HG03066 (cell line): Measurements from ENCODE around the gene KRTAP10-6.
"Not testable (repeated sequence)": the region's sequence is repeated elsewhere in the genome, so short reads cannot be mapped to it uniquely, and the experiment has no call there.

Source experiments
- ATAC-seq: cut with Tn5 transposase; IDR thresholded peaks from one replicate; pipeline ENCODE4 v1.9.1; 2021; ENCODE audit warnings: low read depth; ENCODE audit not compliant: unreplicated experiment

KRTAP10-6 gene

DNA sequence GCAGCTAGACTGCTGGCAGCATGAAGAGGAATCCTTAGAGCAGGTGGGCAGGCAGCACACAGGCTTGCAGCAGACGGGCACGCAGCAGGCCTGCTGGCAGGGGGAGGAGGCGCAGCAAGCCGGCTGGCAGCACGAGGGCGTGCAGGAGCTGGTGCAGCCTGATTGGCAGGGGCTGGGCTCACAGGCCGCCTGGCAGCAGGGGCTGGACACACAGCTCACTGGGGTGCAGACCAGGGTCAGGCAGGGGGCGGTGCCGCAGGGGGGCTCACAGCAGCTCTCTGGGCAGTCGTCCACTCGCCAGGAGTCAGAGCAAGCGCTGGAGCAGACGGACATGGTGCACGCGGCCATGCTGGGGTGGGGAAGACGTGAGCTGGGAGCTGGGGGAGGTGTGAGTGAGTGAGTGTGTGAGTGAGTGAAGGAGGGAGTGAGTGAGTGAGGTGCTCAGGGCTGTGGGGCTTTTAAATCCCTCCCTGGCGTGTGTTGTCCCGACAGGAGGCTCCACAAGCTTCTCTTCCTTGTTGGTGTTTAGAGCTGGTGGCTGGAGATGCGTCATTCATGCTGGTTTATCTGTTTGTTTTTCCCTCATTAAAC lies 12.0 kb downstream of the KRTAP10-6 start, which contains the start of gene KRTAP10-5:
Gene KRTAP10-5, minus strand, starts transcription at position 374 of the 591 bp plus-strand sequence. Its CDS starts 26 bp downstream, at position 348.
- ATAC-seq: not testable (repeated sequence)

DNA sequence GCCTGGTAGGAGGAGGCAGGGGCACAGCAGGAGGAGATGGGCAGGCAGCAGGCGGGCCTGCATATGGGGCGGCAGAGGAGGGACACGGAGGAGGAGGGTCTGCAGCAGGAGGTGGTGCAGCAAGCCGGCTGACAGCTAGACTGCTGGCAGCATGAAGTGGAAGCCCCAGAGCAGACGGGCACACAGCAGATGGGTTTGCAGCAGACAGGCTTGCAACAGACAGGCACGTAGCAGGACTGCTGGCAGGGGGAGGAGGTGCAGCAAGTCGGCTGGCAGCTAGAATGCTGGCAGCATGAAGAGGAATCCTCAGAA lies 12.5 kb downstream of the KRTAP10-6 start:
- no peak for ATAC-seq

DNA sequence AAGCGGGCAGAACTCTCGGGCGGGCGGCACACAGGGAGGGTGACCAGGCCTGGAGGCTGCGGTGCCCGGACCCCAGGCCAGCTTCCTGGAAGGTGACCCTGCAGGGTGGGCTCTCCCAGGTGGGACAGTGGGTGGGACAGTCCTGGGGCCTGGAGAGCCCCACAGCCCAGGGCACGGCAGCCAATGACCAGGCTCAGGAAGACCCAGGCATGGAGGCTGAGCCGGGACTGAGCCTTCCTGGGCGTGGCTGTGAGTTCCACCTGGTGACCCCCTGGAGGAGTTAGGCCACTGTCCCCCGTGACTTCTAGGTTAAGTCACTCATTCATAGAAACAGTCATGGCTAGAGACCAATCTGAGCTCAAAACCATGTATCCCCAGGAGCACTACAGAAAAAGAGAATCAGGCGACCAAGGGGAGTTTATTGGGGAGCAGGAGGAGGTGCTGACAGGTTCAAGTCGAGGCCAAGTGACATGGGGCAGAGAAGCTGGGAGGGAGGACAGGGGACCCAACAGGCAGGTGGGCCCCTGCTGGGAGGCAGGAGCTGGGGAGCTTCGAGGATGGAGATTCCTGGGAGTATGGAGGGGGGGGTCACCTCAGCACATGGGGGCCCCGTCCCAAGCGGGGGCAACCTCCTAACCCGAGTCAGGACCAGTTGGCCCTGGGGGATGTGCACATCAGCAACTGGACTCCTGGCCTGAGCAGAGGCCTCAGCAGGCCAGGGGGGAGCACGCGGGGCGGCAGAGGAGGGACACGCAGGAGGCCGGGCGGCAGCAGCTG lies 13.1 kb downstream of the KRTAP10-6 start:
- ATAC-seq: no peak

DNA sequence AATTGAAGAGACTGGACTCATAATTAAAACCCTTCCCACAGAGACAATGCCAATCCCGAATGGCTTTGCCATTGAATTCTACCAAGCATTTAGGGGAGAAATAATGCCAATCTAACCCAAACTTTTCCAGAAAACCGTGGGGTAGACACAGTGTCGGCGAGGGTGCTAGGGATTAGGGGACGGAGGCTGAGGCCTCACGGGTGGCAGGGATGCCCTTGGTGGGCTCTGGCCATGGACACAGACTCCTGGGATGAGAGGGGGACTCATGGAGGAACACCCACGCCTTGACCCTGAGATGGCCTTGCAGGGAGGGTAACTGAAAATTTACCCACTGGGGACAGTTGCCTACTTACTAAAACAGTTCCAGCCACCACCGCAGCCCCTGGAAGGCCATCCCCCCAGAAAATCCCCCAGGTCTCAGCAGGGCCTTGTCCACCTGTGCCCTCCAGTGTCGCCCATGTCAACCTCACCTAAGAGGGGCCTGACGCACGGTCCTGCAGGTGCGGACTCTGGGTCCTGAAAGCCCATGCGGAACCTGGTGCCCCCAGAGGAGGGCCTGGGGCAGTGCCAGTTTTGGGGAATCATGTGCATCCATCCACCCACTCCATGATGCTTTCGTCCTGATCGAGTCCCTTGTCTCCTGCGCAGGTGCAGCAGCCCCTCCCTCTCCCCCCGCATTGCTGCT lies 13.8 kb downstream of the KRTAP10-6 start:
- no peak for ATAC-seq

DNA sequence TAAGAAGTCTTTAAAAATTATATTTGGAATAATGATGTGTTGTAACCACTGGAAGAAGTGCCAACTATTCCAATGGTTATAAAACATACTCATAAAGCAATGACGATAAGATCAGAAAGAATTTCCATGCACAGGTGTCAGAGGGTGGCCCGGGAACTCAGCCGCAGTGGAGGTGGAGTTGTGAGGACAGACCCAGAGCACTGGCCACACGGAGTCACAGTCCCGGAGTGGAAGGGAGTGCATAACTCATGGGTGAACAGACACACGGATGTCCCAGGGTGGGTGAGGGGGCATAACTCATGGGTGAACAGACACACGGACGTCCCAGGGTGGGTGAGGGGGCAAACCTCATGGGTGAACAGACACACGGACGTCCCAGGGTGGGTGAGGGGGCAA lies 16.3 kb downstream of the KRTAP10-6 start:
- ATAC-seq: no peak

DNA sequence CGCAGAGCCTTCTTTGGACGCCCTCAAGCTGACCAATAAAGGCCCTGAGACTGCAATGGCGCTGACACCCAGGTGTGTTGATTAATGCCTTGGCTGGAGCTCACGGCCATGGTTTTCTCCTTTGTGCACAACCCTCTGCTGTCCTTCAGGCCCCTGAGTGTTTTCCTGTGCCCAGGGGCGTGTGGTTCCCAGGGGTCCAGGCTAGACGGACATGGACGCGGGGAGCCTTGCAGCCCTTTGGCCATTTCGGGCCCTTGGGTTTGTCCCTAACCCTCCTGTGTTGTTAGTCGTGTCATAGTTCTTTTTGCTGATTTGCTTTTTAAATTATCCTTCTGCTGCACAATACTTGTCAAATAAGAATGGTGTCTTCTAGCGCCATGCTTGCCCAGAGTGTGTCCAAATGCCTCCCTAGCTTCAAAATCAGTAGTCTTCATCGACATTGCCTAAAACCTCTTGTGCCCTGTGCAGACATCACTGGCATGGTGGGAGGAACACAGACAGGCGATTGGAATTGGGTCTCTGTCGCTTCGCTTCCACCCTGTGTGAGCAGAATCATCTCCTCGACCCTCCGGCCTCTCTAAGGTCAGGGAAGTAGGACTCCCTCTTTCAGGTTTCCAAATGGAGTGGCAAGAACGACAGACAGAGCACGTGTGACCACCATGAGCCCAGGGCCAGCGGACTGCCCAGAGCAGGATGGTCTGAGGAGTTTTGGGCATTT lies 16.8 kb downstream of the KRTAP10-6 start:
- no peak for ATAC-seq

DNA sequence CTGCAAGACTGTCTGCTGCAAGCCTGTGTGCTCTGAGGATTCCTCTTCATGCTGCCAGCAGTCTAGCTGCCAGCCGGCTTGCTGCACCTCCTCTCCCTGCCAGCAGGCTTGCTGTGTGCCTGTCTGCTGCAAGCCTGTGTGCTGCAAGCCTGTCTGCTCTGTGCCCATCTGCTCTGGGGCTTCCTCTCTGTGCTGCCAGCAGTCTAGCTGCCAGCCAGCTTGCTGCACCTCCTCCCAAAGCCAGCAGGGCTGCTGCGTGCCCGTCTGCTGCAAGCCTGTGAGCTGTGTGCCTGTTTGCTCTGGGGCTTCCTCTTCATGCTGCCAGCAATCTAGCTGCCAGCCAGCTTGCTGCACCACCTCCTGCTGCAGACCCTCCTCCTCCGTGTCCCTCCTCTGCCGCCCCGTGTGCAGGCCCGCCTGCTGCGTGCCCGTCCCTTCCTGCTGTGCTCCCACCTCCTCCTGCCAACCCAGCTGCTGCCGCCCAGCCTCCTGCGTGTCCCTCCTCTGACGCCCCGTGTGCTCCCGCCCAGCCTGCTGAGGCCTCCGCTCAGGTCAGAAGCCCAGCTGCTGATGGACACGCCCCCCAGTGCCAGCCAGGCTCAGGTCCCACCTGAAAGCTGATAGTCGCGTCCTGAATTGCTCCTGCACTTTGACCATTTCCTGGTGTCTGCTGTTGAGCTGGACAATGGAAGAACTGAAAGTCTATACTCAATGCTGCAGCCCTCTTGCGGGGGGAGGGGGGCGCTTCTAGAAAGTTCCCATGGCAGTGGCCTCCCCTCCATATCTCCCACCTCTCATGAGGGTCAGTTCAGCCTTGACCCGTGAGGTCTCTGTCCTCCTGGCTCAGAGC lies 17.6 kb downstream of the KRTAP10-6 start:
- no peak for ATAC-seq

DNA sequence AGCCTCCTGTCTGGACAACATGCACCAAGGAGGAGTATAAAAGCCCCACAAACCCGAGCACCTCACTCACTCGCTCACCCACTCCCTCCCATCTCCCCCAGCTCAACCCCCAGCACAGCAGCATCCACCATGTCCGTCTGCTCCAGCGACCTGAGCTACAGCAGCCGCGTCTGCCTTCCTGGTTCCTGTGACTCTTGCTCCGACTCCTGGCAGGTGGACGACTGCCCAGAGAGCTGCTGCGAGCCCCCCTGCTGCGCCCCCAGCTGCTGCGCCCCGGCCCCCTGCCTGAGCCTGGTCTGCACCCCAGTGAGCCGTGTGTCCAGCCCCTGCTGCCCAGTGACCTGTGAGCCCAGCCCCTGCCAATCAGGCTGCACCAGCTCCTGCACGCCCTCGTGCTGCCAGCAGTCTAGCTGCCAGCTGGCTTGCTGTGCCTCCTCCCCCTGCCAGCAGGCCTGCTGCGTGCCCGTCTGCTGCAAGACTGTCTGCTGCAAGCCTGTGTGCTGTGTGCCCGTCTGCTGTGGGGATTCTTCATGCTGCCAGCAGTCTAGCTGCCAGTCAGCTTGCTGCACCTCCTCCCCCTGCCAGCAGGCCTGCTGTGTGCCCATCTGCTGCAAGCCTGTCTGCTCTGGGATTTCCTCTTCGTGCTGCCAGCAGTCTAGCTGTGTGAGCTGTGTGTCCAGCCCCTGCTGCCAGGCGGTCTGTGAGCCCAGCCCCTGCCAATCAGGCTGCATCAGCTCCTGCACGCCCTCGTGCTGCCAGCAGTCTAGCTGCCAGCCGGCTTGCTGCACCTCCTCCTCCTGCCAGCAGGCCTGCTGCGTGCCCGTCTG lies 18.5 kb downstream of the KRTAP10-6 start, which contains the start of gene KRTAP10-4:
Gene KRTAP10-4, plus strand, starts transcription at position 100 of the 827 bp plus-strand sequence. Its CDS starts 30 bp downstream, at position 130.
- ATAC-seq: not testable (repeated sequence)

DNA sequence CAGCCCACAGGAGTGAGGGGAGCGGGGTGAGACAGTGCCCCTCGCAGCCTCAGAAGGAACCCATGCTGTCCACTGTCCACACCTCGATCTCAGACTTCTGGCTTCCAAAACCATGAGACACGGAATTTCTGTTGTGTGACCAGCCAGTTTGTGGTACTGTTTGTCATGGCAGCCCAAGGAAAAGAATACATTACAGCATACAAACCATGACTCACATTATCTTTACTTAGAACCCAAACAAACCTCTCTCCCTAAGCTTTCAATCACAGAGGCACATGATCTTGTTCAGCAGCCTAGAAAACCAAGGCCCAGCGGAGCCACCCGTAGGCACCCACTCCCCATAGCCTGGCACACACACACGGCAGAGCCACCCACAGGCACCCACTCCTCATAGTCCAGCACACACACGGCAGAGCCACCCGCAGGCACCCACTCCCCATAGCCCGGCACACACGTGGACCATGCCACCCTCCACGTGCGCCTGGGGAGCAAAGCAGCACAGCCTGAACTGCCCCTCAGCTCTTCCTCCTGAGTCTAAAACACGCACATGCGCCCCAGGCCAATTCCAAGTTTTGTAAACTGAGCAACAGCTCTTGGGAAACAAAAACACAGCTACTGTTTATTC lies 19.2 kb downstream of the KRTAP10-6 start:
- ATAC-seq: no peak

DNA sequence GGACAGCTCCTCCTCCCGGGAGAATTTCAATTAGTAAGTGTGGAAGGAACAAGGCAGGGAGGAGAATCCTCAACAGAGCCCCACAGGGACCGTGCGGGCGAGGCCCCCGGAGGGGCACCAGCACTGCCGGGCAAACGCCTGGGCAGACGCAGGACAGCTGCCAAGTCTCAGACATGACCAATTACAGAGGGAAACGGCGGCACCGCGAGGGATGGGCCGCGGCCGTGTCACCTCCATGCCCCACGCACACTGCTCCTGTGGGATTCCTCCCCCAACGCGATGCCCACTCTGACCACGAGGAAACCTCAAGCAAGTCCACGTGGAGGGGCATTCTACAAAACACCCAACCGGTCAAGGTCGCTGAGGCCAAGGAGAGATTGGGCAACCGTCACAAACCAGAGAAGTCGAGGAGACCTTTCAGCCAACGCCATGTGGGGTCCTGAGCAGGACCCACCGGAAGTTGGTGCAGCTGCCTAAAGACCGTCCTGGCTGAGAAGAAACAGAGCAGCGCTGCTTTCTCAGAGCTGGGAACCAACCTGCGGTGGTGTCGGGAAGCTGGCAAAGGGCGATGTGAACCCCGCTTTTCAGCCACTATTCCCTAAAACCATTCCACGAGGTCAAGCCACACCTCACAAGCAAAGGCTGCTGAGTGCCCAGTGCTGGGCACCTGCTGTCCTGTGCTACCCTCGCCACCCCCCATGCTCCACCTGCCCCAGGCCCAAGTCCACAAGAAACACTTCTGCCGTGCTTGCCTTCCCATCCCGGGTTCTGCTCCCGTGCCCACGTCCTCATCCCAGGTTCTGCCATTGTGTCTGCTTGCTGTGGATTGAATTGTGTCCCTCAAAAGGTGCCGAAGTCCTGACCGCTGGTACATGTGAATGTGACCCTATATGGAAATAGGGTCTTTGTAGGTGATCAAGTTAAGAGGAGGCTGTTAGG lies 20.2 kb downstream of the KRTAP10-6 start:
- no peak for ATAC-seq

DNA sequence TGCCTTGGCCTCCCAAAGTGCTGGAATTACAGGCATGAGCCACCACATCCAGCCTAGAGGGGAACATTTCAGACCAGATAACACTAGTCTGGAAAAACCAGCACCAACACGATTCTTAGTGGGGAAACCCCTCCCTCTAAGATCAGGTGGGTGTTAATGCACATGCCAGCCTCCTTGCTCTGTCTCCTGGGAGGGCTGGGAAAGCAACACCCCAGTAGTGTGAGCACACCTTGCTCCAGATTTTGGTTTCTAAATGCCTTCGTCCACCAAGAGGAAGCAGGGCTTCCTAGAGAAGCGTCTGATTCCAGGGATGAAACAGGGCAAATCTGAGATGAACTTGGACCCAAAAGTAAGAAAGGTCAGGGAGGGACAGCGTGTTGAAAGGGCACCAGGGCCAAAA lies 21.0 kb downstream of the KRTAP10-6 start:
- no peak for ATAC-seq

DNA sequence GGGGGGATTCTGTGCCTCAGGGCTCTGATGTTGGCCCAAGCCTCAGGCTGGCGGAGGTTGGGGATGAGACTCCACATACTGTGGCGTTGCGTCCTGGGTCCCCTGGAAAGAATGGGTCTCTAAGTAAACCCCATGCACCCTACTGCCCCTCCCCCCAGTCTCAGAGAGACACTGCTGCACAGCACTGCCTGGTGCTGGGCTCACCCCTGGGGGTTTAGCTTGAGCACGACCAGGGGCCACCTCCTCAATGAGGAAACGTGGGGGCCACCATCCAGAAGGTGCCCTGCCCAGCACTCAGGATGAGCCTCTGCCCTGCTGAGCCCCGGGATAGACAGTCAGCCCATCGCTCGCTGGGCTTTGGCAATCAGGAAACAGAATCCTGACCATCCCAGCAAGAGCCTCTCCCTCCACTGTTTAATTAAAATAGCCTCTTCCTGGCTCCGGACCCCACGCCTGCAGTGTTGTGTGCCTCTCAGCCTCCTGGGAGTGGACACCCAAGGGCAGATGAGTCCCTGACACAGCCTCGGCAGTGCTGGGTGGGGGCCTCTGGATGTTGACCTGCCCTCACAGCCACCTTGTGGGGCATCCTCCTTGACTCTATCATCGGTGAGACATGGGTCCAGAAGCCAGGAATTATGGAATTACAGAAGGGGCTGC lies 22.3 kb downstream of the KRTAP10-6 start:
- ATAC-seq: no peak

DNA sequence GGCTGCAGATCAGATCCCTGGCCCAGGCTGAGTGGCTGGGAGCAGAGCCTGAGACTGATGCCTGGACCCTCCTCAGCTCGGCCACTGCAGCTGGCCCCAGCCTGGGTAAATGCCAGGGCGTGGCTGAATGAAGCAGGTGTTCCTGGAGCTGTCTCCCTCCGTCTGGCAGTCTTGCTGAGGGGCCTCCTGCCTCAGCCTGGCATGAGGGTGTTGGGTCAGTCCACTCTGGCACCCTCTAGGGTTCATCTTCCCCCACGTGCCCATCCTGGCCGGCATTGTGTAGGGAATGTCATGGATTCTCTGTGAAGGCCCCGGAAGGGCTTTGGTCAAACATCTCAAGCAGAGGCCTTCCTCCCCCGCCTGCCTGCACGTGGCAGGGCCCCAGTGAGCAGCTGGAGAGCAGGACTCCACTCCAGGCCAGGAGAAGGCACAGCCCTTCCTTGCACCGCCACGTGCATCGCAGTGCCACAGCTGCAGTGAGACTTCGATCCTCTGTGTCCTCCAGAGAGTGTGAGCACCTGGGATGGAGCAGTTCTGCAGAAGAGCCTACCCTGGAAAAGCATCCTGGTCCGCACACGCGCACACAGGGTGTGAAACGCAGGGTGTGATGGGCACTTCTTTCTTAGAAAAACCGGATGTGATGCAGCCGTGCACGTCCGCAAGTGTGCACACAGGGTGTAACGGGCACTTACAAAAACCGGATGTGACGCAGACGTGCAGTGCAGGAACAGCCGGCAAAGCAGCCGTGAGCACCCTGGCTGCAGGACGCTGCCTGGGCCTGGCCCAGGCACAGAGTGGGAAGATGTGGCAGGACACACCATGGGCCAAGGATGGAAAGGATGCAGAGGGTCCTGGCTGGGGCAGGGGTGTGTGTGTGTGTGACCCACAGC lies 23.4 kb downstream of the KRTAP10-6 start:
- no peak for ATAC-seq

DNA sequence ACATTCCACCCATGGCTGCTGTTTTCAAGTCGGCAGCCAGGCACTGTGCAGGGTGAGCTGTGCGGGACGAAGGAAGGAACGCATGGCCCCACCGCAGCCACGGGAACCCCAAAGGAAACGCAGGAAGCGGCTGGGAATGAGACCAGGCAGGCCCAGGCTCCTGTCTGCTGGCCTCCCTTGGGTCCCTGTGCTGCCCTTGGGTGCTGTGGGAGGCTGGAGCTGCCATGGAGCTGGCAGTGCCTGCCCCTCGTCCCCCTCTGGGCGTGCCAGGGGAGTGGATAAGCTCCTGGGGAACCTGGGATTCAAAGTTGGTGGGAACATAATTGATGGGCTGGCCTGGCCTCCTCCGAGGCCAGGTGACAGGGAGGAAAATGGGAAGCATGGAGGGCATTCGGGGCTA lies 24.0 kb downstream of the KRTAP10-6 start:
- no peak for ATAC-seq

DNA sequence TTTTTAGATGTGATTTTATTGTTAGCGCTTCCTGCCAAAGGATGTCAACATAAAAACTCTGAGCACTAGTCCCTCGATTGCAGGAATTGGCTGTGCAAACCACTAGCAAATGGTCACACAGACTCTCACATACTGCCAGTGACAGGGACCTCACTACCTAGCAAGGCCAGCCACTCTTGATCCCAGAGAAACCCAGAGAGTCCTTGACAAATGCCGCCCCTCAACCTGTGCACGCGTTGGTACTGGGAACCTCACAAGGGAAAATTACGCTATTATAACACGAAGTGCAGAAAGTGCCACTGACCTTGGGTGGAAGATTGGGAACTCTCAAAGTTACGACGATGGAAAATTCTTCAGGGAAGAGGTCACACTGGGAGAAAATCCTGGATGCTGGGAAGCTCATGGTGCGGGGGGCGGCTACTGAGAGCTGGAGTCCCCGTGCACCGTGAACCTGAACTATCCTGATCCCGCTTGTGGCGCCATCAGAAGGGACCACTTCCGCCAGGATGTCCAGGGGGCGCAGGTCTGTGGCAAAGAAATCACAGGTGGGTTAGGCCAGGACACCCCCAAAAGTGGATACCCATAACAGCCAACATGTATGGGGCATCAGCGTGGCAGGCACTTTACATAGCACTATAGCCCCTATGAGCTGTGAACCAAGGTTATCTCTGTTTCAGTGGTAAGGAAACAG lies 24.7 kb downstream of the KRTAP10-6 start:
- no peak for ATAC-seq

DNA sequence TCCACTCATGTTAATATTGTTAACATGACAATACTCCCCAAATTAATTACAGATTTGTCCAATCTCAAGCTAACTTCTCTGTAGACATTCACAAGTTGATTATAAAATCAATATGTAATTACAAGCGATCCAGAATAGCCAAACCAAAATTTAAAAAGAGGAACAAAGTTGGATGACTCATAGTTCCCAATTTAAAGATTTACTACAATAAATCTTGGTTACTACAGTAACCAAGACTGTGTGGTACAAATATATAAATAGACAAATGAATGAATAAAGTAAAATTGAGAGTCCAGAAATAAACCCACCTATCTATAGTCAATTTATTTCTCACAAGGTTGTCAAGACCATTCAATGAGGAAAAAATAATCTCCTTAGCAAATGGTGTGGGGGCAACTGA lies 25.9 kb downstream of the KRTAP10-6 start:
- no peak for ATAC-seq
